B cell (primary cell): Measurements from ENCODE around the gene LAMA2.

Experiments used
- EZH2 ChIP-seq: IDR thresholded peaks from 2 replicates; pipeline ENCODE4 v1.6.1; 2012; ENCODE audit warnings: borderline replicate concordance, low read depth, mild to moderate bottlenecking, moderate library complexity, low read length; ENCODE audit not compliant: insufficient read depth, poor library complexity, severe bottlenecking
- TF ChIP-seq, protein P1 (sequence below): fragments of 200-600 bp; IDR thresholded peaks from one replicate; pipeline ENCODE4 v1.8.0; 2022; ENCODE audit warnings: antibody characterized with exemption, mild to moderate bottlenecking

DNA sequence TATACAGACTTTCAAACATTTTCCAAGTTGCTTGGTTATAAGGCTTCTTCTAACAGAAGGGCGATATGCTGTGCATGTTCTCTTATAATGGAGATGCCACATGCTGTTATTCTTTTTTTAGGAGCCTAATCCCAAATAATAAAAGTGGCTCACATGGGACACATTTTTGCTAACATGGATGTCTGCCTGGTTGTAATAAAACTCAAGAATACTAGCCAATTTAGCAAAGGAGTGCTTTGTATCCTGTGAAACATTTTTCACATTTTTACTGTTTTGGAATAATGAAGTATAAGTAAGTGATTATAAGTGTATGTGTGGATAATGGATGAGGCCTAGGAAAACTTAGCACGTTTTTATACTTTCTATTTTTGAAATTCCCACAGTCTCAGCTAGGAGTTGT is 312.2 kb downstream of the LAMA2 start:
- TF ChIP-seq, protein P1, sequence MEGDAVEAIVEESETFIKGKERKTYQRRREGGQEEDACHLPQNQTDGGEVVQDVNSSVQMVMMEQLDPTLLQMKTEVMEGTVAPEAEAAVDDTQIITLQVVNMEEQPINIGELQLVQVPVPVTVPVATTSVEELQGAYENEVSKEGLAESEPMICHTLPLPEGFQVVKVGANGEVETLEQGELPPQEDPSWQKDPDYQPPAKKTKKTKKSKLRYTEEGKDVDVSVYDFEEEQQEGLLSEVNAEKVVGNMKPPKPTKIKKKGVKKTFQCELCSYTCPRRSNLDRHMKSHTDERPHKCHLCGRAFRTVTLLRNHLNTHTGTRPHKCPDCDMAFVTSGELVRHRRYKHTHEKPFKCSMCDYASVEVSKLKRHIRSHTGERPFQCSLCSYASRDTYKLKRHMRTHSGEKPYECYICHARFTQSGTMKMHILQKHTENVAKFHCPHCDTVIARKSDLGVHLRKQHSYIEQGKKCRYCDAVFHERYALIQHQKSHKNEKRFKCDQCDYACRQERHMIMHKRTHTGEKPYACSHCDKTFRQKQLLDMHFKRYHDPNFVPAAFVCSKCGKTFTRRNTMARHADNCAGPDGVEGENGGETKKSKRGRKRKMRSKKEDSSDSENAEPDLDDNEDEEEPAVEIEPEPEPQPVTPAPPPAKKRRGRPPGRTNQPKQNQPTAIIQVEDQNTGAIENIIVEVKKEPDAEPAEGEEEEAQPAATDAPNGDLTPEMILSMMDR: no peak
- no peak for TF ChIP-seq EZH2
